K562 (cell line): Measurements from ENCODE around the gene BEST4. TPM values are rescaled to one million over a fixed set of nuclear protein-coding genes. Genes with fewer than 3 reads are reported as not detected.

Experiments
- CHAMP1 ChIP-seq: fragments of 450-650 bp; IDR thresholded peaks from 2 replicates; pipeline ENCODE4 v1.6.1; 2016; ENCODE audit warnings: mild to moderate bottlenecking
- CTCF ChIP-seq, 3 experiments: IDR thresholded peaks in 2 of 3; conservative IDR thresholded peaks in 1 of 3; 2 replicates each; pipeline ENCODE4 v1.5.1; 2011 to 2012; ENCODE audit warnings: low read length in 3 of 3, mild to moderate bottlenecking in 3 of 3, control low read depth in 2 of 3, improper control_type of control experiment in 1 of 3, inconsistent platforms in 1 of 3, low read depth in 1 of 3, mixed read lengths in 1 of 3, moderate library complexity in 1 of 3; ENCODE audit not compliant: insufficient read depth in 2 of 3
- MYNN ChIP-seq, 2 experiments: sonication (generic); formaldehyde crosslinking in 1 of 2; IDR thresholded peaks; 2 replicates each; pipeline versions ENCODE4 v1.5.0 to v1.6.1; 2016 to 2020; ENCODE audit warnings: antibody characterized with exemption in 1 of 2, missing genetic modification reagents in 1 of 2
- NCOA2 ChIP-seq, 2 experiments: fragments of 450-650 bp; IDR thresholded peaks; 2 replicates each; pipeline ENCODE4 v1.6.1; 2018; ENCODE audit warnings: mild to moderate bottlenecking in 2 of 2, moderate library complexity in 1 of 2; ENCODE audit not compliant: partially characterized antibody in 2 of 2
- POLR2G ChIP-seq: fragments of 200-400 bp; formaldehyde crosslinking; IDR thresholded peaks from 2 replicates; pipeline ENCODE4 v1.6.1; 2017; ENCODE audit warnings: low read depth, mild to moderate bottlenecking, antibody characterized with exemption, low read length, moderate library complexity
- RREB1 ChIP-seq: fragments of 250-450 bp; sonication (Bioruptor Pico); IDR thresholded peaks from 2 replicates; pipeline ENCODE4 v1.4.0; 2020
- SMARCA5 ChIP-seq: fragments of 450-650 bp; IDR thresholded peaks from 2 replicates; pipeline ENCODE4 v1.6.1; 2016
- SRSF1 ChIP-seq: fragments of 200-400 bp; formaldehyde crosslinking; IDR thresholded peaks from 2 replicates; pipeline ENCODE4 v1.6.1; 2017; ENCODE audit warnings: mild to moderate bottlenecking, low read depth, low read length, moderate library complexity
- TAF7 ChIP-seq: fragments of 450-650 bp; IDR thresholded peaks from 2 replicates; pipeline ENCODE4 v1.6.1; 2016; ENCODE audit warnings: missing genetic modification characterization, missing compliant biosample characterization
- ZBTB43 ChIP-seq: sonication (generic); formaldehyde crosslinking; IDR thresholded peaks from 2 replicates; pipeline ENCODE4 v1.8.0; 2023; ENCODE audit warnings: mild to moderate bottlenecking, missing genetic modification reagents
- ZNF23 ChIP-seq: fragments of 250-450 bp; sonication (Bioruptor Pico); IDR thresholded peaks from 2 replicates; pipeline ENCODE4 v1.4.0; 2020; ENCODE audit warnings: mild to moderate bottlenecking
- ZNF395 ChIP-seq: fragments of 200-800 bp; sonication (Bioruptor generic); IDR thresholded peaks from 2 replicates; pipeline ENCODE4 v1.6.1; 2017; ENCODE audit warnings: missing genetic modification characterization, missing compliant biosample characterization
- ZNF696 ChIP-seq: fragments of 250-450 bp; sonication (Bioruptor Pico); conservative IDR thresholded peaks from 2 replicates; pipeline ENCODE4 v1.4.0; 2020; ENCODE audit warnings: mild to moderate bottlenecking, moderate library complexity
- polyA plus RNA-seq, 8 experiments: library from polyadenylated mRNA; depleted of rRNA in 4 of 8; stranded (reverse) in 5 of 8; unstranded in 3 of 8; fragments of >200 nt; fragmentation: Nextera tagmentation in 2 of 8; fragmentation: Illumina TruSeq in 1 of 8; extraction: Ambion mirVana in 2 of 8; extraction: Trizol in 1 of 8; gene quantifications; 2 replicates each; pipeline versions ENCODE4 v1.2.1 to v1.2.3, GENCODE V29; 2011 to 2014; ENCODE audit warnings: inconsistent platforms in 1 of 8, missing spikeins in 1 of 8
- total RNA-seq, 7 experiments: library from RNA; depleted of rRNA in 6 of 7; stranded (reverse); fragments of >200 nt in 6 of 7; fragmentation: Illumina TruSeq in 2 of 7; extraction: Trizol in 2 of 7; gene quantifications; 2 replicates each; pipeline versions ENCODE4 v1.2.1 to v1.2.3, GENCODE V29; 2011 to 2021; ENCODE audit warnings: low replicate concordance in 1 of 7

Gene BEST4
- total and polyA plus RNA-seq, 9 of the 15 experiments (the other 6 are each of a cell fraction or from before 2014, with no cell fraction given): 0.07 to 0.11 TPM; not detected in 7

GRCh38 chr1:44826375-44827196 lies 38.6 kb upstream of the BEST4 start (continued):
- TF ChIP-seq CTCF (IDR thresholded peaks at IDR 0.05 in 2 of 3, conservative IDR thresholded peaks at IDR 0.05 in 1 of 3; ENCODE audit: insufficient read depth in 2 of 3, low read depth in 1 of 3, low read length in 3 of 3) (0 out of 6 replicates have a peak, but pooled peaks of 1 of the 3 experiments have one; percentile 6), NCOA2 (IDR thresholded peaks at IDR 0.05; ENCODE audit: partially characterized antibody in 2 of 2) (no peak), CHAMP1 (no peak), ZNF696 (CRISPR knock-in tag) (no peak), MYNN (IDR thresholded peaks at IDR 0.05) (no peak), MYNN (CRISPR knock-in tag; IDR thresholded peaks at IDR 0.05) (no peak), SRSF1 (no peak), TAF7 (tag) (no peak), ZNF395 (CRISPR knock-in tag) (0 out of 2 replicates have a peak, but pooled peaks have one; percentile 52), SMARCA5 (no peak), ZNF23 (CRISPR knock-in tag) (no peak), RREB1 (CRISPR knock-in tag) (no peak), POLR2G (no peak), ZBTB43 (CRISPR knock-in tag) (no peak)
